MM.1S (cell line): ENCODE measurements around the gene SNCAIP.

Experiments
- DNase-seq: peaks from one replicate; pipeline ENCODE4 v3.0.0-alpha.2; 2015
- H2AFZ ChIP-seq: fragments of 300-600 bp; sonication (generic); 2 replicates; pipeline ENCODE4 v1.6.0; 2016; ENCODE audit warnings: antibody characterized with exemption, low read length
- H3F3A ChIP-seq: fragments of 300-600 bp; sonication (generic); 2 replicates; pipeline ENCODE4 v1.6.1; 2016; ENCODE audit warnings: mild to moderate bottlenecking, antibody characterized with exemption, low read length, moderate library complexity, mixed read lengths; ENCODE audit not compliant: insufficient read depth
- H3K27ac ChIP-seq: fragments of 300-600 bp; sonication (generic); 2 replicates; pipeline ENCODE4 v1.5.1; 2016; ENCODE audit warnings: mild to moderate bottlenecking, low read length
- H3K27me3 ChIP-seq: fragments of 300-600 bp; sonication (generic); replicated peaks from 2 replicates; pipeline ENCODE4 v1.6.0; 2016; ENCODE audit warnings: low read length; ENCODE audit not compliant: insufficient read depth
- H3K36me3 ChIP-seq: fragments of 300-600 bp; sonication (generic); replicated peaks from 2 replicates; pipeline ENCODE4 v1.6.1; 2016; ENCODE audit warnings: mild to moderate bottlenecking, low read length, mixed read lengths; ENCODE audit not compliant: insufficient read depth
- H3K4me1 ChIP-seq: fragments of 300-600 bp; sonication (generic); 2 replicates; pipeline ENCODE4 v1.6.1; 2016; ENCODE audit warnings: low read length, mixed read lengths
- H3K4me2 ChIP-seq: fragments of 300-600 bp; sonication (generic); 2 replicates; pipeline ENCODE4 v1.6.0; 2016; ENCODE audit warnings: low read depth, low read length
- H3K4me3 ChIP-seq: fragments of 300-600 bp; sonication (generic); 2 replicates; pipeline ENCODE4 v1.5.1; 2016; ENCODE audit warnings: low read length, mixed read lengths
- H3K79me2 ChIP-seq: fragments of 300-600 bp; sonication (generic); 2 replicates; pipeline ENCODE4 v1.6.1; 2016; ENCODE audit warnings: mixed run types, low read length, mixed read lengths
- H3K9ac ChIP-seq: fragments of 300-600 bp; sonication (generic); 2 replicates; pipeline ENCODE4 v1.6.1; 2016; ENCODE audit warnings: low read length, mixed read lengths
- H3K9me2 ChIP-seq: fragments of 300-600 bp; sonication (generic); replicated peaks from 2 replicates; pipeline ENCODE4 v1.6.1; 2016; ENCODE audit warnings: mild to moderate bottlenecking, low read length, mixed read lengths; ENCODE audit not compliant: insufficient read depth
- H3K9me3 ChIP-seq: fragments of 300-600 bp; sonication (generic); replicated peaks from 2 replicates; pipeline ENCODE4 v1.6.1; 2016; ENCODE audit warnings: mild to moderate bottlenecking, low read length, mixed read lengths; ENCODE audit not compliant: insufficient read depth
- H4K20me1 ChIP-seq: fragments of 300-600 bp; sonication (generic); 2 replicates; pipeline ENCODE4 v1.6.1; 2016; ENCODE audit warnings: mild to moderate bottlenecking, low read length, moderate library complexity, mixed read lengths; ENCODE audit not compliant: insufficient read depth
- EZH2 ChIP-seq: fragments of 300-600 bp; sonication (generic); optimal IDR thresholded peaks from 2 replicates; pipeline ENCODE3; 2017; ENCODE audit warnings: low read depth, mild to moderate bottlenecking, antibody characterized with exemption, low read length, mixed read lengths
- EZH2phosphoT487 ChIP-seq: fragments of 300-600 bp; sonication (generic); IDR thresholded peaks from 2 replicates; pipeline ENCODE4 v1.6.1; 2018; ENCODE audit warnings: antibody characterized with exemption, low read length
- TF ChIP-seq, protein P1 (sequence below): fragments of 300-600 bp; sonication (generic); IDR thresholded peaks from 2 replicates; pipeline ENCODE4 v1.5.1; 2016; ENCODE audit warnings: antibody characterized with exemption, low read length, mixed read lengths

Gene SNCAIP

DNA sequence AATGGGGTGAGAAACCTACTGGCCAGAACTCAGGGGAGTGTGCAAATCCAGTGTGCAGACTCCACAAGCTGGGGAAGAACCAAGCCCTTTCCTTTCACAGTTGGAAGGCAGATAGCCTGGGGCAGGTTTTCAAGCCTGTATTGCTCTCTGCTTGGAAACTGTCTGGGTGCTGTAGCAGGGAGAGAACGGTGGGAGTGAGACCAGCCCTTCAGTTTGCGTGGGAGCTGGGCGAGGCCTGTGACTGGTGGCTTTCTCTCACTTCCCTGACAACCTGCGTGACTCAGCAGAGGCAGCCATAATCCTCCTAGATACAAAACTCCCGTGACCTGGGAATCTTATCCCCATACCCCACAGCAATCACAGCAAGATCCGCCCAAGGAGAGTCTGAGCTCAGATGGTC, 44.9 kb upstream of the SNCAIP start:
- DNase-seq: no peak
- Histone ChIP-seq H3K36me3 (no peaks in the 10 kb centered on the region), H3K27ac (no peak overlapping the region), H3K9ac (no peak overlapping the region), H3K4me1 (no peaks in the 10 kb centered on the region), H3K27me3 (no peaks in the 10 kb centered on the region), H2AFZ (no peak overlapping the region), H4K20me1 (no peaks in the 10 kb centered on the region), H3K9me2 (no peaks in the 10 kb centered on the region), H3K79me2 (no peaks in the 10 kb centered on the region), H3K4me2 (no peak overlapping the region), H3K4me3 (no peak overlapping the region), H3F3A (no peaks in the 10 kb centered on the region), H3K9me3 (no peaks in the 10 kb centered on the region)
- TF ChIP-seq EZH2 (no peak), EZH2phosphoT487 (no peak)
- TF ChIP-seq, protein P1, sequence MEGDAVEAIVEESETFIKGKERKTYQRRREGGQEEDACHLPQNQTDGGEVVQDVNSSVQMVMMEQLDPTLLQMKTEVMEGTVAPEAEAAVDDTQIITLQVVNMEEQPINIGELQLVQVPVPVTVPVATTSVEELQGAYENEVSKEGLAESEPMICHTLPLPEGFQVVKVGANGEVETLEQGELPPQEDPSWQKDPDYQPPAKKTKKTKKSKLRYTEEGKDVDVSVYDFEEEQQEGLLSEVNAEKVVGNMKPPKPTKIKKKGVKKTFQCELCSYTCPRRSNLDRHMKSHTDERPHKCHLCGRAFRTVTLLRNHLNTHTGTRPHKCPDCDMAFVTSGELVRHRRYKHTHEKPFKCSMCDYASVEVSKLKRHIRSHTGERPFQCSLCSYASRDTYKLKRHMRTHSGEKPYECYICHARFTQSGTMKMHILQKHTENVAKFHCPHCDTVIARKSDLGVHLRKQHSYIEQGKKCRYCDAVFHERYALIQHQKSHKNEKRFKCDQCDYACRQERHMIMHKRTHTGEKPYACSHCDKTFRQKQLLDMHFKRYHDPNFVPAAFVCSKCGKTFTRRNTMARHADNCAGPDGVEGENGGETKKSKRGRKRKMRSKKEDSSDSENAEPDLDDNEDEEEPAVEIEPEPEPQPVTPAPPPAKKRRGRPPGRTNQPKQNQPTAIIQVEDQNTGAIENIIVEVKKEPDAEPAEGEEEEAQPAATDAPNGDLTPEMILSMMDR: no peak

DNA sequence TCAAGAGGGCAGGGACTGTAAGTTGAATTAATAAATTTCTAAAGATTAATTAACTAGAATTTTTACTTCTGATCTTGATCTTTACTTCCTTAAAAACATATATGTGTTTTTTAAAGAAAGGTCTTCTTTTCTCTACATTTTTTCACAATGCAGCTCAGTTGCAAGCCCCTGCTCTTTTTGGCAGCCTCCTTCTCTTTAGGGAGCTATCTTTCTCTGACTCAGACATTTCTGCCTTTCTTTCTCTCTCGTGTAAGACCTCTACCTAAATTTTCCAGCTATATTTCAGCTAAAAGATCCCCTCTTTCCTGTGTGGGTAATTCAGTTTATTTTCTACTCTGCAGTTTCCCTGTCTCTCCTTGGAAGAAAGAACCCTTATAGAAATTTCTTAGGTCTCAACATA, 38.3 kb upstream of the SNCAIP start:
- H3K4me2 ChIP-seq: no peak overlapping the region
- no peaks in the 10 kb centered on the region for H3K9me2 ChIP-seq
- H3K9me3 ChIP-seq: no peaks in the 10 kb centered on the region
- no peaks in the 10 kb centered on the region for H3K4me1 ChIP-seq
- no peak overlapping the region for H2AFZ ChIP-seq
- H3K27ac ChIP-seq: no peak overlapping the region
- H4K20me1 ChIP-seq: no peaks in the 10 kb centered on the region
- no peaks in the 10 kb centered on the region for H3K27me3 ChIP-seq
- no peaks in the 10 kb centered on the region for H3K36me3 ChIP-seq
- no peak for TF ChIP-seq EZH2
- TF ChIP-seq, protein P1: no peak
- TF ChIP-seq EZH2phosphoT487: no peak
- H3K4me3 ChIP-seq: no peak overlapping the region
- no peak for DNase-seq
- H3K9ac ChIP-seq: no peak overlapping the region
- no peaks in the 10 kb centered on the region for H3F3A ChIP-seq
- no peaks in the 10 kb centered on the region for H3K79me2 ChIP-seq

DNA sequence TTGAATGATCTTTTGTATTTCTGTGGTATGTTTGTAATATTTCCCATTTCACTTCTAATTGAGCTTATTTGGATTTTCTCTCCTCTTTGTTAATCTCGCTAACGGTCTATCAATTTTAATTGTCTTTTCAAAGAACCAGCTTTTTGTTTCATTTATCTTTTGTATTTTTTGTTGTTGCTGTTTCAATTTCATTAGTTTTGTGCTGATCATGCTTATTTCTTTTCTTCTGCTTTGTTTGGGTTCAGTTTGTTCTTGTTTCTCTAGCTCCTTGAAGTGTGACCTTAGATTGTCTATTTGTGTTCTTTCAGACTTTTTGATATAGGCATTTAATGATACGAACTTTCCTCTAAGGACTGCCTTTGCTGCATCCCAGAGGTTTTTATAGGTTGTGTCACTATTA, 28.4 kb upstream of the SNCAIP start:
- Histone ChIP-seq H3K27ac (no peak overlapping the region), H3K9ac (no peak overlapping the region), H4K20me1 (no peaks in the 10 kb centered on the region), H3K79me2 (no peaks in the 10 kb centered on the region), H3F3A (no peaks in the 10 kb centered on the region), H2AFZ (no peak overlapping the region), H3K27me3 (no peaks in the 10 kb centered on the region), H3K4me3 (no peak overlapping the region), H3K4me1 (no peaks in the 10 kb centered on the region), H3K9me2 (no peaks in the 10 kb centered on the region), H3K9me3 (no peaks in the 10 kb centered on the region), H3K36me3 (no peaks in the 10 kb centered on the region), H3K4me2 (no peak overlapping the region)
- no peak for TF ChIP-seq EZH2phosphoT487
- no peak for TF ChIP-seq EZH2
- TF ChIP-seq, protein P1: no peak
- DNase-seq: no peak

- Histone ChIP-seq H3F3A (no peaks in the 10 kb centered on the region), H3K4me2 (no peak overlapping the region), H3K27me3 (no peaks in the 10 kb centered on the region), H2AFZ (no peak overlapping the region), H3K4me1 (no peaks in the 10 kb centered on the region), H3K36me3 (no peaks in the 10 kb centered on the region), H4K20me1 (no peaks in the 10 kb centered on the region), H3K9me2 (no peaks in the 10 kb centered on the region), H3K9ac (no peak overlapping the region), H3K27ac (no peak overlapping the region), H3K79me2 (no peaks in the 10 kb centered on the region), H3K4me3 (no peak overlapping the region), H3K9me3 (no peaks in the 10 kb centered on the region)
- no peak for DNase-seq
- TF ChIP-seq EZH2: no peak
- TF ChIP-seq, protein P1: no peak
- no peak for TF ChIP-seq EZH2phosphoT487
Measured at GRCh38 chr5:122286541-122286940, 25.5 kb upstream of the SNCAIP start.
